ENCODE results near the gene HPCAL1.

DNA sequence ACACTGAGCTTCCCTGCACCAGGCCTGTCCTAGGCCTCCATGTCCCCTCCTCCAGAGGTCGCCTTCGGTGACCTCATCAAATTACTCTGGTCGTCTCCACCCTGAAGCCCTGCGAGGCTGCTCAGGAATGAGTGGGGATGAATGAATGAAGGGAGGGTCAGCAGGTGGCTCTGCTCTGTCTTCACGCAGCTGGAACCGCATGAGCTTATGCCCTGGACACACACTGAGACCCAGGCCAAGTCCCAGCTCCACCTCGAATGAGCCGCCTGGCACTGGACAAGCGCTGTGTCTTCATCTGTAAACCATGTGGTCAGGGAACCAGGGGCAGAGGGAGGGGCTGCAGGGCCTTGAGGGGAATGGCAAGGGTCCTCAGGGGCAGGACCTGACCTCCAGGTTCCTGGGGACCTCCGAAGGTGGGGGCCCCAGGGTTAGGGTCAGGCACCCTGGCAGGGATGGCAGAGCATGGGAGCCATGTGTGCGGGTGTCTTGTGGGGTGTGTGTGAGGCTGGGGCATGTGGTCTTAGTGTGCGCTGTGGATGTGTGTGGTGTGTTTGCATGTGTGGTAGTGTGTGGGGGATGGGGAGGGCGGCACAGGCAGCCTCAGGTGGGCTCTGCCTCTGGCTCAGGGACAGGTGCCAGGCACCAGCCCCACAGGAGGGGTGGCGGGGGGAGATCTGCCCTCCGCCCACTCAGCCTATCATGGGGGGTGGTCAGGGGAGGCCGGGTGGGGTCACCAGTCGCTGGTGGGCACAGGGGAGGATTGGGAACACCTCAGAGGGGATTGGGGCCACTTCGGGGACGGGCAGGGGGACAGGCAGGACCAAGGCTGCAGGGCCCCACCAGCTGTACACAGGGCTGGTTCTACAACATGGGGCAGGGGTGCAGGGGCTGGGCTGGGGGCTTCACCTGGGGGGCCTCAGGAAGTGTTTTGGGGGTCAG, 131.5 kb downstream of the HPCAL1 start:
- TF ChIP-seq, protein P1, sequence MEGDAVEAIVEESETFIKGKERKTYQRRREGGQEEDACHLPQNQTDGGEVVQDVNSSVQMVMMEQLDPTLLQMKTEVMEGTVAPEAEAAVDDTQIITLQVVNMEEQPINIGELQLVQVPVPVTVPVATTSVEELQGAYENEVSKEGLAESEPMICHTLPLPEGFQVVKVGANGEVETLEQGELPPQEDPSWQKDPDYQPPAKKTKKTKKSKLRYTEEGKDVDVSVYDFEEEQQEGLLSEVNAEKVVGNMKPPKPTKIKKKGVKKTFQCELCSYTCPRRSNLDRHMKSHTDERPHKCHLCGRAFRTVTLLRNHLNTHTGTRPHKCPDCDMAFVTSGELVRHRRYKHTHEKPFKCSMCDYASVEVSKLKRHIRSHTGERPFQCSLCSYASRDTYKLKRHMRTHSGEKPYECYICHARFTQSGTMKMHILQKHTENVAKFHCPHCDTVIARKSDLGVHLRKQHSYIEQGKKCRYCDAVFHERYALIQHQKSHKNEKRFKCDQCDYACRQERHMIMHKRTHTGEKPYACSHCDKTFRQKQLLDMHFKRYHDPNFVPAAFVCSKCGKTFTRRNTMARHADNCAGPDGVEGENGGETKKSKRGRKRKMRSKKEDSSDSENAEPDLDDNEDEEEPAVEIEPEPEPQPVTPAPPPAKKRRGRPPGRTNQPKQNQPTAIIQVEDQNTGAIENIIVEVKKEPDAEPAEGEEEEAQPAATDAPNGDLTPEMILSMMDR (IDR thresholded peaks at IDR 0.05) = no peak
- TF ChIP-seq POLR2A (IDR thresholded peaks at IDR 0.05) = no peak

Data from testis (tissue), 2 donors.